OCI-LY7 (cell line): Measurements from ENCODE around the gene CETN1.

ENCODE experiments used
- EZH2phosphoT487 ChIP-seq: fragments of 200-600 bp; sonication (generic); IDR thresholded peaks from 2 replicates; pipeline ENCODE4 v1.6.1; 2018; ENCODE audit warnings: low read depth, borderline replicate concordance, mild to moderate bottlenecking, mixed run types, antibody characterized with exemption, low read length, moderate library complexity, mixed read lengths
- TF ChIP-seq, protein P1 (sequence below): fragments of 200-600 bp; sonication (generic); conservative IDR thresholded peaks from 2 replicates; pipeline ENCODE4 v1.5.1; 2014; ENCODE audit warnings: mild to moderate bottlenecking, antibody characterized with exemption, low read length, moderate library complexity, mixed read lengths

DNA sequence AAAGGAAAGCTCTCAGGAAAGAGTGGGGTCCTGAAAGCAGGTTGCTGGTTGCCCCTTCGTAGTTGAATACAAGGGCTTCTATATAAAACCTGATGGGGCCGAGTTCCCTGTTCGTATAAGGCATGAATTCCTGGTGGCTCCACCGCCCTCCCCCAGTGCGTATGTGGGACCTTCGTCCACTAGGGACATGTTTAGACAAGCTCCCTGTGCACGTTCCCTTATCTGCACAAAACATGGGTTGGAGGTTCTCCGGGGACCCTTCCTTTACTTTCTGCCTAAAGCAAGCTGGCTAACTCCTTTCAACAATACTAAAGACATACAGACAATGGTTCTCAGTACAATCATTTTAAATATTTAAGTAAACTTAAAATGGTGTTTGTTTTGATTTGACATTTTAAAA is 24.6 kb downstream of the CETN1 start:
- TF ChIP-seq, protein P1, sequence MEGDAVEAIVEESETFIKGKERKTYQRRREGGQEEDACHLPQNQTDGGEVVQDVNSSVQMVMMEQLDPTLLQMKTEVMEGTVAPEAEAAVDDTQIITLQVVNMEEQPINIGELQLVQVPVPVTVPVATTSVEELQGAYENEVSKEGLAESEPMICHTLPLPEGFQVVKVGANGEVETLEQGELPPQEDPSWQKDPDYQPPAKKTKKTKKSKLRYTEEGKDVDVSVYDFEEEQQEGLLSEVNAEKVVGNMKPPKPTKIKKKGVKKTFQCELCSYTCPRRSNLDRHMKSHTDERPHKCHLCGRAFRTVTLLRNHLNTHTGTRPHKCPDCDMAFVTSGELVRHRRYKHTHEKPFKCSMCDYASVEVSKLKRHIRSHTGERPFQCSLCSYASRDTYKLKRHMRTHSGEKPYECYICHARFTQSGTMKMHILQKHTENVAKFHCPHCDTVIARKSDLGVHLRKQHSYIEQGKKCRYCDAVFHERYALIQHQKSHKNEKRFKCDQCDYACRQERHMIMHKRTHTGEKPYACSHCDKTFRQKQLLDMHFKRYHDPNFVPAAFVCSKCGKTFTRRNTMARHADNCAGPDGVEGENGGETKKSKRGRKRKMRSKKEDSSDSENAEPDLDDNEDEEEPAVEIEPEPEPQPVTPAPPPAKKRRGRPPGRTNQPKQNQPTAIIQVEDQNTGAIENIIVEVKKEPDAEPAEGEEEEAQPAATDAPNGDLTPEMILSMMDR, result no peak
- no peak for TF ChIP-seq EZH2phosphoT487
